Prostate gland (tissue), 2 donors: ENCODE data around the gene PCA3.

Experiments used
- POLR2AphosphoS5 ChIP-seq: sonication (generic); formaldehyde crosslinking; IDR thresholded peaks from one replicate; pipeline ENCODE4 v1.6.1; 2017; ENCODE audit warnings: antibody characterized with exemption
- TF ChIP-seq, protein P1 (sequence below), 4 experiments: fragments of 200-600 bp in 2 of 4; fragments of 450-650 bp in 2 of 4; sonication (generic) in 2 of 4; IDR thresholded peaks; 1 replicate in 3 of 4; 2 replicates in 1 of 4; pipeline ENCODE4 v1.5.1; 2016 to 2019; ENCODE audit warnings: antibody characterized with exemption in 4 of 4, mild to moderate bottlenecking in 2 of 4, moderate library complexity in 2 of 4

DNA sequence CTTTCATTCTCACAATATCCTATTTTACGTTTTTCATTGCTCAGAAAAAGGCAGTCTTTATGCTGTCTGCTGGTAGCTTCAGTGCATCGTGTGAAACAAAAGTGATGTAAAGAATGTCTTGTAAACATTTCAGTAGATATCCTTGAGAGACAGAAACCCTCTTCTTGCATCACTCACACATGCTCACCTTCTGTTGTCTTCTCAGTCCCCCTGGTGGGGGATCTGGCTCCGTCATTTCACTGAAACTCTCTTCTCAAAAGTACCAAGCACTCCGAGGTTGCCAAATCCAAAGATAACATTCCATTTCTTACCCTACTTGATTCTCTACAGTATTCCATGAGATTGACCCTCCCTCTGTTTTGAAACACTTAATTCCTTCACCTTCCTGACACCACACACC, 46.1 kb upstream of the PCA3 start:
- TF ChIP-seq, protein P1, sequence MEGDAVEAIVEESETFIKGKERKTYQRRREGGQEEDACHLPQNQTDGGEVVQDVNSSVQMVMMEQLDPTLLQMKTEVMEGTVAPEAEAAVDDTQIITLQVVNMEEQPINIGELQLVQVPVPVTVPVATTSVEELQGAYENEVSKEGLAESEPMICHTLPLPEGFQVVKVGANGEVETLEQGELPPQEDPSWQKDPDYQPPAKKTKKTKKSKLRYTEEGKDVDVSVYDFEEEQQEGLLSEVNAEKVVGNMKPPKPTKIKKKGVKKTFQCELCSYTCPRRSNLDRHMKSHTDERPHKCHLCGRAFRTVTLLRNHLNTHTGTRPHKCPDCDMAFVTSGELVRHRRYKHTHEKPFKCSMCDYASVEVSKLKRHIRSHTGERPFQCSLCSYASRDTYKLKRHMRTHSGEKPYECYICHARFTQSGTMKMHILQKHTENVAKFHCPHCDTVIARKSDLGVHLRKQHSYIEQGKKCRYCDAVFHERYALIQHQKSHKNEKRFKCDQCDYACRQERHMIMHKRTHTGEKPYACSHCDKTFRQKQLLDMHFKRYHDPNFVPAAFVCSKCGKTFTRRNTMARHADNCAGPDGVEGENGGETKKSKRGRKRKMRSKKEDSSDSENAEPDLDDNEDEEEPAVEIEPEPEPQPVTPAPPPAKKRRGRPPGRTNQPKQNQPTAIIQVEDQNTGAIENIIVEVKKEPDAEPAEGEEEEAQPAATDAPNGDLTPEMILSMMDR (IDR thresholded peaks at IDR 0.05) = no peak
- no peak for TF ChIP-seq POLR2AphosphoS5
